Activated naive CD8-positive, alpha-beta T cell treated with anti-CD3 and anti-CD28 coated beads, Interleukin-2, amount 10 ng/mL, durations not matched to agents 7 days and 5 days (primary cell): ENCODE results near the gene NGFR. TPM values are rescaled to one million over a fixed set of nuclear protein-coding genes. Genes with fewer than 3 reads are reported as not detected.
"Not testable (repeated sequence)": the region's sequence is repeated elsewhere in the genome, so short reads cannot be mapped to it uniquely, and the experiment has no call there.

Experiments
- ATAC-seq: fragments of 150-1000 bp; cut with Tn5 transposase; one replicate; pipeline ENCODE4 v1.10.0; 2021; ENCODE audit warnings: low read depth, moderate library complexity
- POLR2A ChIA-PET: fragments of 350-600 bp; sonication (Branson Sonifier 250); formaldehyde crosslinking; loops from one replicate; lab custom pipeline; 2021; ENCODE audit warnings: antibody characterized with exemption; lab: Charles Lee
- DNase-seq: peaks from one replicate; pipeline ENCODE4 v3.0.0; 2021
- H3K27ac Mint-ChIP-seq: one replicate; pipeline ENCODE4 v1.8.0; 2022; ENCODE audit warnings: mild to moderate bottlenecking, mixed read lengths
- H3K27me3 Mint-ChIP-seq: one replicate; pipeline ENCODE4 v1.8.0; 2022; ENCODE audit warnings: mild to moderate bottlenecking, moderate library complexity, mixed read lengths
- H3K36me3 Mint-ChIP-seq: one replicate; pipeline ENCODE4 v1.8.0; 2021; ENCODE audit warnings: mild to moderate bottlenecking, mixed read lengths
- H3K4me1 Mint-ChIP-seq: one replicate; pipeline ENCODE4 v1.8.0; 2021; ENCODE audit warnings: mixed read lengths
- H3K4me3 Mint-ChIP-seq: one replicate; pipeline ENCODE4 v1.8.0; 2022; ENCODE audit warnings: mild to moderate bottlenecking, moderate library complexity, mixed read lengths
- H3K9me3 Mint-ChIP-seq: one replicate; pipeline ENCODE4 v1.8.0; 2021; ENCODE audit warnings: mixed read lengths
- total RNA-seq, 2 experiments: library from RNA; stranded (reverse); gene quantifications; one replicate each; pipeline ENCODE4 v1.2.3, GENCODE V29; 2021

The NGFR gene
- total RNA-seq, 2 experiments from 2014 or later = 0.50 TPM; not detected in 1

DNA sequence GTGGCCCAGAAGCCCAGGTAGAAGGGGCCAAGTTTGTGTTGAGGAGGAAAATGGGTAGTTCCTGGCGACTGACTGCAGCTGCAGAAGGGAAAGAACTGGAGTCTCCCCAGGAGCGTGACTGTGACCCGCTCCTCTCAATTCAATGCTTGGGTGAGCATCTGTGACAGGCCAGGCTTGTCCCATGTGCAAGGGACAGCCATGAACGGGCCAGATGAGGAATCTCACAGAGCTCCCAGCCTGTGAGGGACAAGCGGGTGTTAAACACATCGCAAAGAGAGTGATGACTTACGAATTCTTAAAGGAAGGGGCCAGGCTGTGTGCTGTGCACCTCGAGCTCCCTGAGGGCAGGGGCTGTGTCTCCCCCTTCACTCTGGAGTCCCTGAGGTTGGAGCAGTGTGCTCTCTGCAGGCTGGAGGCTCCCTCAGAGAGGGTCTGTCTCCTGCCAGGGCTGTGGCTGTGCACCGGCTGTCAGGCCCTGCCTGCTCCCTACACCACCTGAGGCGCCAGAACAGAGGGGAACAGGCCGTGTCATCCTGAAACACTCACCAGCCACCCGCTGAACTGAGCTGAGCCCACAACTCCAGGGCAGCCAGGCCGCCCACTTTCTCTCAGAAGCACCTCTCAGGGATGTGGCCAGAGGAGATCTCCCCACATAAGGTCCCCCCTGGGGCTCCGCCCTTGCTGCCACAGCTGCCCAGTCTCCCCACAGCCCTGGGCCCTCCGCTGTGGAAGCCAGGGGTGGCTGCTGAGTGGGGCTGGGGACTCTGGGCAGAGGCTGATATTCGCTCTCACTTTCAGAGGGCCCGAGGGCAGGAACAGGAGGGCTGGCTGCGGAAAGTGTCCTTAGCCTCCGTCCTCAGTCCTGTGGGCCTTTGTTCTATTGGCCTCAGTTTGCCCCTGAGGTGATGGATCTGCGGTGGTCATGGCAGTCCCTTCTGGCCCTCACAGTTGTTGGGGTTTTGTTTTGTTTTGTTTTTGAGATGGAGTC, 54.9 kb downstream of the NGFR start:
- Mint-ChIP-seq H3K36me3 (no peaks in the 10 kb centered on the region), H3K27me3 (peaks cover 5% of the 10 kb centered on the region), H3K4me3 (no peak overlapping the region), H3K4me1 (peaks cover 1% of the 10 kb centered on the region), H3K9me3 (no peaks in the 10 kb centered on the region), H3K27ac (no peak overlapping the region)
- no peak for ATAC-seq
- no peak for DNase-seq
- POLR2A ChIA-PET = no interaction called here

DNA sequence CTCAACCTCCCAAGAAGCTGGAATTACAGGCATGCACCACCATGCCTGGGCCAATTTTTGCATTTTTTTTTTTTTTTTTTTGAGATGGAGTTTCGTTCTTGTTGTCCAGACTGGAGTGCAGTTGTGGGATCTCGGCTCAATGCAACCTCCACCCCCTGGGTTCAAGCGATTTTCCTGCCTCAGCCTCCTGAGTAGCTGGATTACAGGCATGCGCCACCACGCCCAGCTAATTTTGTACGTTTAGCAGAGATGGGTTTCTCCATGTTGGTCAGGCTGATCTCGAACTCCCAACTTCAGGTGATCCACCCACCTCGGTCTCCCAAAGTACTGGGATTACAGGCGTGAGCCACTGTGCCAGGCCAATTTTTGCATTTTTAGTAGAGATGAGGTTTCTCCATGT, 55.7 kb downstream of the NGFR start:
- POLR2A ChIA-PET, H3K9me3 Mint-ChIP-seq, DNase-seq, H3K36me3 Mint-ChIP-seq, H3K27me3 Mint-ChIP-seq, H3K4me3 Mint-ChIP-seq, H3K27ac Mint-ChIP-seq, H3K4me1 Mint-ChIP-seq, ATAC-seq: not testable (repeated sequence)

DNA sequence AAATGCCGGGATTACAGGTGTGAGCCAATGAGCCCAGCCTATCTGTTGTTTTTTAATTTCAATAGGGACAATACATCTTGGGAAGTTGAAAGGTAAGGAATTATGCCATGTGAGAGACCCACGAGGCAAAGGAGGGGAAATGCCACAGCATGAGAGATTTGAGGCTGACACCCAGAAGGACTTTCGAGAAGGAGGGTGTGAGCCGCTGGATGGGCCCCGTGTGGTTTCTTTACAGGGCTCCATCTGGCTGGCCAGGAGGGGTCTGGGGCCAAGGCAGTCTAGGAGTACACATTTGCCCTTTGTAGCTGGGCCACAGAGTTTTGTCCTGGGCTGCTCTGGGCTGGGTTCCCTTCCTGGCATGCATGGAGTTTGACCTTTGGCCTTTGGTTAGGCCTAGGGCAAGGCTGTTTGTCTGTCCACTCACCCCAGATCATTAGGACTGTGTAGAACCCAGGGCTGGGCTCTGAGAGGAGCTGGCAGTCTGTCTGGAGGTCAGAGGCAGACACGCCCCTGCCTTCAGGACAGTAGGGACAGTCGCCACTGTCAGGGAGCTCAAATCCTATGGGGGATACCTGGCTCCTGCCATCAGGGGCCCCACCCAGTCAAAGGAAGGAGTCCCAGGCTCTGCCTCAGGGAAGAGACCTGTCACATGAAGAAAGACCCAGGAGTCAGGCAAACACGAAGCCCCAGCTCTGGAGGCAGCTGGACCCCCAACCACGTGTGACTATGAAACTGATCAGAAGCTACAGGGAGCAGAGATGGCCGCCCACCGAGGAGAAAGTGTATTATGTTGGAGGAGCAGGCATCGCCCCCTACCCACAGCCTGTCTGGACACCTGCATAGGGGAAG, 56.4 kb downstream of the NGFR start:
- DNase-seq = no peak
- H3K27ac Mint-ChIP-seq = no peak overlapping the region
- no peaks in the 10 kb centered on the region for H3K36me3 Mint-ChIP-seq
- peaks cover 1% of the 10 kb centered on the region for H3K4me1 Mint-ChIP-seq
- peaks cover 5% of the 10 kb centered on the region for H3K27me3 Mint-ChIP-seq
- POLR2A ChIA-PET = interaction anchor here (0.5 kb wide), 1 partner anchor 517 kb away, joined by 3 read pairs; no protein-coding TSS in a partner anchor
- ATAC-seq = no peak
- H3K9me3 Mint-ChIP-seq = no peaks in the 10 kb centered on the region
- H3K4me3 Mint-ChIP-seq = no peak overlapping the region

DNA sequence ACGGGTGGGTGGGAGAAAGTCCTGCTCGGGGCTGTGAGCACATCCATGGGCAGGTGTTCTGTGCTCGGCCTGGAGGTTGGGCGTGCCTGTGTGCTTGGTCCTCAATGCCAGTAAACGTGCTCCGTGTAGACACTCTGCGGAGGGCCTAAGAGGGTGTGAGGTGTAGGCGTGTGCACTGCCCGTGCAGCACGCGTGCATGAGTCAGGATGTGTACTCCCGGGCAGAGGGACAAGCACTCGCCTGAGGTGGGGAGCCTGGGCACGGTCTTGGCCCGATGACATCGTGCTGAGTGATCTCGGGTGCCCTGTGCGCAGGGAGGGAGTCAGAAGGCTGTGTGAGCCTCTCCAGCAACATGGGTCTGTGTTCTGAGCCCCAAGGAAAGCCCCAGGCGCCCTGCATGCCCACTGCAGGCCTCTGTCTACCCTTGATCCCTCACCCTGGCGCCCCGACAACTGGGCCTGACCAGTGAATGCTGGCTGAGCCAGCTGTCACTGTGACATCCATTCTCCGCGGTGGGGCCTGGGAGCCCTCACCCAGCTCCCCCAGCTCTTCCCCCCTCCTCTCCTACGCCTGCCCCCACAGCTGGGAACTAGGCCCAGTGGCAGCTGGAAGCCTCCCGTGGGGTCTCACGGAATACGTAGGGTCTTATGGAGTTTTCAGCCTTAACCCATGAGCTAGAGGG, 57.1 kb downstream of the NGFR start:
- H3K9me3 Mint-ChIP-seq = no peaks in the 10 kb centered on the region
- no peak overlapping the region for H3K27ac Mint-ChIP-seq
- POLR2A ChIA-PET = no interaction called here
- H3K4me3 Mint-ChIP-seq = no peak overlapping the region
- H3K36me3 Mint-ChIP-seq = no peaks in the 10 kb centered on the region
- DNase-seq (no peak), ATAC-seq (no peak)
- peaks cover 4% of the 10 kb centered on the region for H3K27me3 Mint-ChIP-seq
- peaks cover 2% of the 10 kb centered on the region for H3K4me1 Mint-ChIP-seq

DNA sequence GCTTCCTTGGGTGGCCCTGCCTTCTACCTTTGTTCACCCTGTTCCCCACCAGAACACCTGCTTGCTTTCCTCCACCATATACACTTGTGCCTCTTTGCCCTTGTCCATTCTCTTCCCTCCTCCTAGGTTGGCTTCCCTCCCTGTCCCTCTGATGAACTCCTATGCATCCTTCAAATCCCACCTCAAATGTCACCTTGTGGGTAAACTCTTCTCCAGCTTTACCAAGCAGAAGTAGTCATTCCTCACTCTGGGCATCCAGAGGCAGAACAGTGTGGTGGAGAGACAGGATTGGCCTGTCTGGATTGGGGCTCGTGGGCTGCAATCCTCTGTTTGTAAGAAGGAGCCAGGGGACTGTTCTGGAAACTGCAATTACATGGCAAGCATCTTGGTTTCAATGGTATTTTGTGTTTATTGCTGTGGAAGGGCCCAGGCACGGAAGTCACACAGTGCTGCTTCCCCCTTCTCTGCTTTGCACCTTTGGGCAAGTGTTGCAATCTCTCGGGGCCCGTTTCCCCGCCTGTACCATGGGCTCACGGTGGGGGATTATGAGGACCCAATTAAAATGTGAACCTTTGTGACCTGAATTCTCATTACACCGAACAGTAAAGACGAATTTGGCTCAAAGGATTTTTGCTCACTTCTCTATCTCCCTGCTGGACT, 58.7 kb downstream of the NGFR start:
- no peaks in the 10 kb centered on the region for H3K36me3 Mint-ChIP-seq
- H3K27me3 Mint-ChIP-seq = peaks cover 5% of the 10 kb centered on the region
- no peaks in the 10 kb centered on the region for H3K9me3 Mint-ChIP-seq
- no peak for ATAC-seq
- H3K27ac Mint-ChIP-seq = no peak overlapping the region
- no peak for DNase-seq
- POLR2A ChIA-PET = no interaction called here
- peaks cover 6% of the 10 kb centered on the region for H3K4me1 Mint-ChIP-seq
- no peak overlapping the region for H3K4me3 Mint-ChIP-seq

DNA sequence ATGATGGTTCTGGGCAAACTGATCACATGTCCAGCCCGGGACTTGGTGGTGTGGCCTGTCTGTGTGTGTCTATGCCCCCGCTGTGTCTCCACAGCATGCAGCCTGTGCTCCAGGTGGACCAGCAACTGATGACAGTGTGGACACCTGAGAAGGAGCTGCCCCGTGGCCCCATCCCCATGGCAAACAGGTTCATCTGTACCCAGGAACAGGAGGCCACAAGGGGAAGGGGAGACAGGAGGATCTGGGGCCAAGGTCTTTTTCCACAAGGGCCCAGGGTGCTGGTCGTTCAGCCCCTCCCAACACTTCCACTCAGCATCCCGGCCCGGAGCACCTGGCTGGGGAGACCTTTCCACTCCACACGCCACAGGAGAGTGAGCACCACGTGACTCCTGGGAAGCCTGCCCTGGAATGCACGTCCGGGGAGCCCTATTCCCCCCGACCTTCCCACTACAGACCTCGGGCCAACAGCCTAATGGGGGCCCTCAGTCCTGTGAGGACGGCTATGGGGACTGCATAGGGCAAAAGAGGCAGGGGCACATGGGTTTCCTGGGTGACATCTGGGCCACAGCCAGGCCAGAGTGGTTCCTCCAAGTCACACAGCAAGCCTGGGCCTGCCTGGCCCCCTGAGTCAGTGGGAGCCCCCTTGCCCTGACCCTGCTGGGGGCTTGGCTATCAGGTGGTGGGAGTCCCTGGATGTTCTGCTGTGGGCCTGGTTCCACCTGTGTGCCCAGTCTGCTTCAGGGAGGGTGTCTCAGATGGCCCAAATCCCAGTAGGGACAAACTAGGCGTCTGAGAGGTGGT, 59.8 kb downstream of the NGFR start:
- POLR2A ChIA-PET = no interaction called here
- H3K27me3 Mint-ChIP-seq = peaks cover 7% of the 10 kb centered on the region
- no peaks in the 10 kb centered on the region for H3K9me3 Mint-ChIP-seq
- ATAC-seq = no peak
- peak; percentile 28 for DNase-seq
- H3K4me1 Mint-ChIP-seq = peaks cover 5% of the 10 kb centered on the region
- H3K27ac Mint-ChIP-seq = no peak overlapping the region
- H3K36me3 Mint-ChIP-seq = no peaks in the 10 kb centered on the region
- H3K4me3 Mint-ChIP-seq = no peak overlapping the region

DNA sequence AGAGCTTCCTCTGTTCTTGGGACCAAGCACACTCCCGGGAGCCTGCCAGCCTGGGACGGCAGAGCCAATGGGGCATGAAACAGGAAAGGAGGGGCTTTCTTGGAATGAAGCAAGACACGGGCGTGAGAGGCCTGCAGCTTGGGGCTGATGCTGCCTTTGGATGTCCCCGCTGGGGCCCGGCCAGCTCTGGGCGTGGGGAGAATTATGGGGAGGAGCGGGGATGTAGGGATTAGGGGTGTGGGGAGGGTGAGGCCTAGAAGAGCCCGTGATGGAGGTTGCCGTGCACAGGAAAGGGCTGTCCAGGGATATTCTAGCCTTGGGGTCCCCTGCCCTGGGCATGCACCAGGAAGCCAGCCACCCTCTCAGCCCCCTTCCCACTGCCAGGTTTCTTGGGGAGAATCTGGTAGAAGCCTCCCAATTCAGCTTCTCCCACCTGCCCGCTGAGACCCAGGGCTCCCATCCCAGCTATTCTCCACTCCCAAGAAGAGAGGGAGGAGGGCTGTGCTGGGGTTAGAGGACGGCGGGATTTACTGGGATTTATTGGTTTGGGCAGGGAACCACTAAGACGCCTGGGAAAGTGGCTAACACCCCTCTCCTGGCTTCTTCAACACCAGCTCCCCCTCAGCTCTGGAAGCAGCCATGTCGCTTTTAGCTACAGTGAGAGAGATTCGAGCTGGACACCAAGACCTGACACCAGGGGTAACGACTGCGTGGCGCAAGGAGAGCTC, 60.6 kb downstream of the NGFR start:
- peaks cover 5% of the 10 kb centered on the region for H3K4me1 Mint-ChIP-seq
- H3K27ac Mint-ChIP-seq = no peak overlapping the region
- peaks cover 9% of the 10 kb centered on the region for H3K27me3 Mint-ChIP-seq
- no peaks in the 10 kb centered on the region for H3K9me3 Mint-ChIP-seq
- no peaks in the 10 kb centered on the region for H3K36me3 Mint-ChIP-seq
- ATAC-seq (no peak), DNase-seq (peak; percentile 19)
- POLR2A ChIA-PET = no interaction called here
- H3K4me3 Mint-ChIP-seq = no peak overlapping the region

DNA sequence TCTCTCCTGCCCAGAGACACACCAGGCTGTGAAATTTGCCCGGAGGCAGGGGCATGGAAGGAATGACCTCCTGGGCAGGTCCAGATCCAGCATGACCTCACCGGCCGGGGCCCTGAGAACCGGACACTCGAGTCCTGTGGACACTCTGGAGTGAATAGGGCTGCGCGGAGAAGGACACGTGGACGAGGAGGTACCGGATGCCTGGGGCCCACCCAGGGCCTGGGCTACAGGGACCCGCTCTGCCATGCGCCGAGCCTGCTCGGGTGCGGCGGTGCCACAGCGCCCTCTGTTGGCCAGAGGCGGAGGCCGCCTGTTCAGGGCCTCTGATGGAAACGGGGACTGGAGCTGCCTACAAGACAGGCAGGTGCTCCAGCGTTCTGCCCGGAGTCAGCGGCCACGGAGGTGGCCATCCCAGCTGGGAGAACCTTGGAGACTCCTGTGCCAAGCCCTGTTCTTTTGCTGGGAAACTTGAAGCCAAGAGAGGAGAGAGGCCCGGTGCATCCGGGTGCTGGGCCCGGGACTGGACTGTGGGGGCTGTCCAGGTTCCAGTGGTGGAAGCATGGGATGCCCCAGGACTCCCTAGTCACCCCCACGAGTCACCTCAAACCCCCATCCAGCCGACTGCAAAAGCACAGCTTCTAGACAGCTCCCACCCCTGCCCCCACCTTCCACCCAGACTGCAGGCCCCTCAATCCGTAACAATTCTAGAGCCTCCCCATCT, 61.3 kb downstream of the NGFR start:
- DNase-seq (peak; percentile 95), ATAC-seq (peak; percentile 96)
- POLR2A ChIA-PET = no interaction called here
- no peak overlapping the region for H3K4me3 Mint-ChIP-seq
- H3K27ac Mint-ChIP-seq = no peak overlapping the region
- peaks cover 13% of the 10 kb centered on the region for H3K27me3 Mint-ChIP-seq
- H3K36me3 Mint-ChIP-seq = no peaks in the 10 kb centered on the region
- H3K4me1 Mint-ChIP-seq = peaks cover 6% of the 10 kb centered on the region
- H3K9me3 Mint-ChIP-seq = no peaks in the 10 kb centered on the region

DNA sequence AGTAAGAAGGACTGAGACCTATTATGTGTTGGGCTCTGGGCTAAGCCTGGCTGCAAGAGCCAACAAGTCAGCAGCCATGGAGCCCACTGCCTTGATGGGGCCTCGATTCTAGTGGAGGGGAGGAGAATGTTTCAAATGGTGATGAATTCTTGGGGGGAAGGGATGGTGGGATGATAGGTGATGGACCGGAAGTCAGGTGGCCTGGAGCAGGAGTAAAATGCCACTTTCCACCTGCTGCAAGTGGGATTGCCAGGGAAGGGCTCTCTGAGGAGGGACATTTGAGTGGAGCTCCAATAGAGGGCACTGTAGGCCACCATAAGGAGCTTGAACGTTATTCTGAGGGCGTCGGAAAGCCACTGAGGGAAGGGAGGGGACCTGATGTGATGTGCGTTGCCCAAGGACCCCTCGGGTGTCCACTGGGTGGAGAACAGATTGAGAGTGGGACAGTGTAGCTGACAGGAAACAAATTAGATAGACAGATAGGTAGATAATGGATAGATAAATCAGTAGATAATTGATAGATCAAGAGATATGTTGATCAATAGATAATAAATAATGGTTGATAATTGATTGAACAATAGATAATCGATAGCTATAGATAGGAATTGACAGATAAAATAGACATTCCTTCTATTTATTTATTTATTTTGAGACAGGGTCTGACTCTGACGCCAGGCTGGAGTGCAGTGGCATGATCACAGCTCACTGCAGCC, 62.4 kb downstream of the NGFR start:
- H3K27ac Mint-ChIP-seq = no peak overlapping the region
- POLR2A ChIA-PET = interaction anchor here (0.6 to 1.0 kb wide), 3 partner anchors 53 to 149 kb away, joined by 3 to 5 read pairs (median 3); partner anchors contain the start of gene PHB1
- no peak overlapping the region for H3K4me3 Mint-ChIP-seq
- H3K27me3 Mint-ChIP-seq = peaks cover 14% of the 10 kb centered on the region
- DNase-seq (peak; percentile 32), ATAC-seq (no peak)
- H3K9me3 Mint-ChIP-seq = no peaks in the 10 kb centered on the region
- H3K4me1 Mint-ChIP-seq = peaks cover 6% of the 10 kb centered on the region
- H3K36me3 Mint-ChIP-seq = no peaks in the 10 kb centered on the region
